Fibroblast of gingiva (primary cell): ENCODE data around the gene RXRA.

Experiments used
- DNase-seq: peaks from one replicate; pipeline ENCODE4 v3.0.0-alpha.2; 2011; ENCODE audit warnings: low read depth

RXRA gene

GRCh38 chr9:134338394-134339182 is 12.3 kb downstream of the RXRA start:
- DNase-seq = no peak

GRCh38 chr9:134339183-134339806 is 13.0 kb downstream of the RXRA start:
- DNase-seq = peak; percentile 17

- DNase-seq = no peak
Observed at GRCh38 chr9:134340475-134341160, 14.4 kb downstream of the RXRA start.

DNA sequence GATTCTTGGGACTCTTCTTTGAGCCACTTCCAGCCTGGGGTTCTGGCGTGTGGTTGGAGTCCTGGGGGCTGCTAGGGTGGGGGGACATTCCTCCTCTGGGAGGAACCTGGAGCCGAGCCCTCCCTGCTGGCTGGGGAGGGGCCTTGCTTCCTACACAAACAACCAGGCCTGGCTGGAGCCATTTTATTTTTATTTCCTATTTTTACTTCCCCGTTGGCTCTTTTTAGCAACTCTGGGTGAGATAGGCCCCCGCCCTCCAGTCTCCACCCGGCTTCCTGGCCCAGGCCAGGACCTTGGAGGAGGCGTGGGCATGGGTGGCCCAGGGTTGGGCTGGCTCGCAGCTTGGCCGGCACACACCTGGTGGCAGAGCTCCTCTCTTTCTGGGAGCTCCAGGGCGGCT is 15.1 kb downstream of the RXRA start:
- DNase-seq = no peak

GRCh38 chr9:134341929-134342745 is 15.9 kb downstream of the RXRA start:
- DNase-seq = no peak

- DNase-seq = no peak
Observed at GRCh38 chr9:134342746-134343115, 16.5 kb downstream of the RXRA start.

- DNase-seq = no peak
Observed at GRCh38 chr9:134343637-134344036, 17.4 kb downstream of the RXRA start.

GRCh38 chr9:134344068-134344799 is 18.0 kb downstream of the RXRA start:
- no peak for DNase-seq

GRCh38 chr9:134344800-134345310 is 18.6 kb downstream of the RXRA start:
- no peak for DNase-seq

DNA sequence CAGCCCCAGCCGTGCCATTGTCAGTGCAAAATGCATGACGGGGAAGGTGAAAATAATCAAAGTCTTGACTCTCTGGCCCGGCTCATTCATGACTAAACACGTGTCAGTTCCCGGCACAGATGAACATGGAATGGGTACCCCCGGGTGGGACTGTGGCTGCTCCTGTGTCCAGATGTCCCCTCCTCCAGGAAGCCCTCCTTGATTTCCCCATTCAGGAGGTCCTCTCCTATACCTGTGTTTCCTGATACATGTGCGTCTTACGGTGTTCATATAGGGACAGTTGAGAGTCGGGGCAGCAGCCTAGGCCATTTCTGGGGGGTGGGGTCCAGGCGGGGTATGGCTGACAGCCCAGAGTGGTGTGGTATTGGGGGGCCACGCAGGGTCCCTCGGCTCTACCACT is 19.5 kb downstream of the RXRA start:
- DNase-seq = no peak

DNA sequence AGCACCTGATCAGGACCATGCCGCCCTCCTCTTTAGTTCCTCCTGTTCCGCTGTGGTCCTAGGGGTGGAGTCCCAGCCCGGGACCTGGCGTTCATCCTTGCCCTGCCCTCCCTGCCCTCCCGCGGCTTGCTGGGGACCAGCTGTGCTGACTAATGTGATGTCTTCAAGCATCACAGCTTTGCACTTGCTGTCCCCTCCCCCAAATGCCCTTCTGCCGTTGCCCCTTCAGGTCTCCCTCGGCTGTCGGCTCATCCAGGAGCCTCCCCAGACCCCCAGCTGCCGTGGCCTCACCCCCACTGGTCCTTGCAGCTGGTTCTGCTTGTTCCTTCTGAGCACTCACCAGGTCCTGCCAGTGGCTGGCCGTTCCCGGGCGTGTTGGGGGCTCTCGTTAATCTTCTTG is 19.9 kb downstream of the RXRA start:
- peak; percentile 45 for DNase-seq

- DNase-seq = no peak
Observed at GRCh38 chr9:134346840-134347583, 20.8 kb downstream of the RXRA start.

GRCh38 chr9:134347996-134348395 is 21.7 kb downstream of the RXRA start:
- no peak for DNase-seq

DNA sequence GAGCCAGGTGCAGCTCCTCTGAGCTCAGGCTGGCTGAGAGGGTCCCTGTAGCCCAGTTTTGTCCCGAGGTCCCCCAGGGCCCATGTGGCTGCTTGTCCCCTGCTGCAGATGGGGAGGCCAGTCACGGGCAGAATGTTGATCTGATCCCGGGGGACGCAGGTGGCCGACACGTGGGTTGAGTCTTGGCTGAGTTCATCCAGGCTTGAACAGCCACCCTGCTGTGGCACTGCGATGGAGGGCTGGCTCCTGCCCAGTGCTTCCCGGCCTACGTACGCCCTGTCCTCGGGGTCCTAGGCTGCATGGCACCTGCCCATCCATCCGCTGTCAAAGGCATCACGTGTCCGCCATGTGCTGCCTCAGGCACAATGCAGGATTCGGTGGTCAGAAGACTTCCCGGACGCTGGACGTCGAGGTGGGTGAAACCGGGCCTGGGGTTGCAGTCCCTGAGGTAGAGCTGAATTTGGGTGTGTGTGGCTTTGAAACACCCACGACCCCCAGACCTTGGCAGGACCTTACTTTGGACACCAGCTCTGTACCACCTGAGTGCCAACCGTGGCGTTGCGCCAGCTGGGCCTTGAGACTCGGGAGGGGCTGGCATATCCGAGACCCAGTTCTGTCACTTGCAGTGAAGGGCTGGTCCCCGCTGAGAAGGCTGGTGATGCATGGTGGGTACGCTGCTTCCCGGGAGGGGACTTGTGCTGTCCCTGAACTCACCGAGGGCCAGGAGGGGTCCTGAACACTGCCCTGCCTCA is 22.3 kb downstream of the RXRA start:
- DNase-seq = no peak

DNA sequence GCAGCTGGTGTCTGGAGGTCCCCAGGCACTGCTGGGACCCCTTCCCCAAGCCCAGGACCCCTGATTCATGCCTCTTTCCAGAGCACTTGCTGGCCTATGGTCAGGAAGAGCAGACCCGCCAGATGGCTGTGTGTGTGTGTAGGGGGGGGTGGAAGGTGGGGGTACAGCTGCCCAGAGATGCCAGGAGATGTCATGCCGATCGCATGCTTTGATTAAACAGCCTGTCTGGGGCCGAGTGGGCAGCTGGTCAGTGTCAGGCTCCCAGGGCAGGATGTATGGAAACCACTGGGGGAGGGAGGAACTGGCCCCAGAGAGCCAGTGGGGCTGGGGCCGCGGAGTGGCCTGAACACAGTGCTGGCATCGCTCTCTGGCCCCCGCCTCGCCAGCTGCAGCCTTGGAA is 23.7 kb downstream of the RXRA start:
- DNase-seq = no peak

DNA sequence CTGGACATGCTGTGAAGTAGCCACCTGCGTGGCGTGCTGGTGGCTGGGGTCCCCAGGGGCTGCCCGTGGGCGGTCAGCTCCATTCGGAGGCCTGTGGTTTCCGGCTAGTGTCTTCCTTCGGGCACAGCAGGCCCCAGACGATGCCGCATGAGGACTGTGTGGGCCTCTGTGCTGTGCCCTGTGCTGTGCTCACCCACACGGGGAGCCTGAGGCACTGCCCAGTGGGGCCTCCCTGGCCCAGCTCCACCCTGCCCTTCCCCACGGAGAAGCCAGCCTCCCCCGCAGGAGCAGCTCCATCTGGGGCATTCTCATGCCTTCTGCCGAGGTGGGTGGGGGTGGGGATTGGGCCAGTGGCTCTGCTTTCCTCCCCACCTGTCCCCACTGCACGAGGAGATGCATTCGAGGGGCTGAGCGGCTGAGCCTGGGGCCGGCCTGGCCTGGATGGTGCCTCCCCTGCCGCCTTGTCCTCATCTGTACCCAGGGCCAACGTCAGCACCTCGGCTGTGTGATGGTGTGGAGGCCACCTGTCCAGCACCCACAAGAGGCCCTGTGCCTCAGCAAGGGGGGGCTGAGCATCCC is 24.2 kb downstream of the RXRA start:
- no peak for DNase-seq

GRCh38 chr9:134351606-134352176 is 25.4 kb downstream of the RXRA start:
- DNase-seq = no peak

GRCh38 chr9:134352247-134352933 is 26.1 kb downstream of the RXRA start:
- no peak for DNase-seq

GRCh38 chr9:134353539-134353938 is 27.3 kb downstream of the RXRA start:
- DNase-seq = no peak
